ENCODE results near the gene BORCS5. TPM values are rescaled to one million over a fixed set of nuclear protein-coding genes. Genes with fewer than 3 reads are reported as not detected.

BORCS5 gene
- total RNA-seq, 1 donor: 18.3 TPM

GRCh38 chr12:12446786-12447185, 89.9 kb downstream of the BORCS5 start:
- H3K4me3 ChIP-seq (ENCODE audit: low read depth, low read length): no peak overlapping the region
- TF ChIP-seq CTCF (IDR thresholded peaks at IDR 0.05; ENCODE audit: insufficient read depth, low read length): no peak

DNA sequence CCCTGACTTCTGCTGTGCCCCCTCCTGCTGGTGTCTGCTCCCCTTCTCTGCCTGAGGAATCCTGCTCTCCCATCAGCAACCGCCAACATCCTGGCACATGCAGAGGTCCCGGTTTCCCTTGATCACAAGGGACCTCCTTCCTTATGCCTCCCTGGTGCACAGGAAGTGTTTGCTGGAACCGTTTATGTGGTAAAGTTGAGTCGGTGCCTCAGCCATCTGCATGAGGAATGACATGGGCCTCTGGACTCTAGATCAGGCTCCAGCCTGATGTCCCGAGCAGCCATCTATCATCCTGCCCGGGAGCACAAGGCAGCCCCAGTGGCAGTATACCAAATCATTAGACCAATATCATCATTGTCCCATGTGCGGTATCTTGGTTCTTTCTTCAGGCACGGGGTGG, 90.4 kb downstream of the BORCS5 start:
- H3K4me3 ChIP-seq (ENCODE audit: low read depth, low read length): no peak overlapping the region
- DNase-seq (ENCODE audit: low read depth): no peak
- no peak for TF ChIP-seq CTCF (IDR thresholded peaks at IDR 0.05; ENCODE audit: insufficient read depth, low read length)

More at GRCh38 chr12:12446786-12447185, 89.9 kb downstream of the BORCS5 start:
- no peak for DNase-seq (ENCODE audit: low read depth)

DNA sequence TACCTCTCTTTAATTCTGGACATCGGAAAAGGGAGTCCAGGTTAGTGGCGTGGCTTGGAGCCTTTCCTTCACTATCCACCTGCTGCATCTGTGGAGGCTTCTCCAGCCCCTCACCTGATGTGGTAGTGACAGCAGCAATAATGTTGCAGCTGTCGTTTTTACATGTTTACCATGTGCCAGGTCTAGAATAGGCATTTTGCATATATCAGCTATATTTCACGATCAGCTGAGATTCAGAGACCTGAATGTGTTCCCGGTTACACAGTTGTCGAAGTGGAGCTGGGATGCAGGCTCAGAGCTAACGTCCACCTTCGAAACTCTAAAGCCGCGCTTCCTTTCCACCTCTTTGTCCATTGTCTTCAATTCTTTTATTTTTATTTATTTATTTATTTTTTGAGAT, 91.0 kb downstream of the BORCS5 start:
- no peak for DNase-seq (ENCODE audit: low read depth)
- H3K4me3 ChIP-seq (ENCODE audit: low read depth, low read length): no peak overlapping the region
- no peak for TF ChIP-seq CTCF (IDR thresholded peaks at IDR 0.05; ENCODE audit: insufficient read depth, low read length)

DNA sequence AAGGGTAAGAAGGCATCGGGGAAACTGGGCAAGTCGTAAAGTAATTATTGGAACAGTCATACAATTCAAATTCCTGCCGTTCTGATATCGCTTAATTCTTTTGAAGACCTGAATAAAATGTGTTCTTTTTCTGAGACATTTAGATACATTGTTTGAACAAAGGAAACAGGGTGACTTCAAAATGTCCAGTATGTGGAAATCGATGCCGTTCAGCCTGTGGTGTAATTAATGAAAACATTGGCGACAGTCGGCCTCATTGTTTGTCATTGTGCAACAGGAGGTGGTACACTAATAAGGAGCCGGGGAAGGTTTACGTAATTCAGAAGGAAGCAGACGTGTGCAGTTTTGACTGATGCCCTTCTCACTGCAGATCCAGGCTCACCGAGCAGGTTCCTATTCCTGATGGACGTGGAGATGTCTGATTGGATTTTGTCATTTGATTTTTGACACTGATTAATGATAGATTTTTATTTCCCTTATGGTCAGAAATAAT, 92.7 kb downstream of the BORCS5 start:
- TF ChIP-seq CTCF (IDR thresholded peaks at IDR 0.05; ENCODE audit: insufficient read depth, low read length): no peak
- no peak for DNase-seq (ENCODE audit: low read depth)
- no peak overlapping the region for H3K4me3 ChIP-seq (ENCODE audit: low read depth, low read length)

GRCh38 chr12:12450043-12450471, 93.2 kb downstream of the BORCS5 start:
- H3K4me3 ChIP-seq (ENCODE audit: low read depth, low read length): no peak overlapping the region
- DNase-seq (ENCODE audit: low read depth): no peak
- no peak for TF ChIP-seq CTCF (IDR thresholded peaks at IDR 0.05; ENCODE audit: insufficient read depth, low read length)

DNA sequence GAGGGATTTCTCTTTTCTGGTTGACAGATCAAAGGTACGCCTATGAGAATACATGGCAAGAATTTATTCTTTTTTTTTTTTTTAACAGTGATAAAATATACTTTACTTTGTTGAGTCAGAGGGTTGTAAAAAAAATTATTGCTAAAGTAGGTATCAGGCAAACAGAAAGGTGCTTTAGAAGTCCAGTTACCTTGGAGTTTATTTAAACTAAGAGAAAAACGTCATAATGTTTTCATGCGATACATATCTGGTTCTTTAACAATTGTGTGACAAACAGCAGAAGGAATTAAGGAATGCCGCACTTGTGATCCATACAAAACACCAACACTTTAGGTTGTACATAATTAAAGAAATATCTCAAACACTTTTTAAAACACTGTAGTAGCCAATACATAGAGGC, 94.2 kb downstream of the BORCS5 start:
- no peak for DNase-seq (ENCODE audit: low read depth)
- TF ChIP-seq CTCF (IDR thresholded peaks at IDR 0.05; ENCODE audit: insufficient read depth, low read length): no peak
- no peak overlapping the region for H3K4me3 ChIP-seq (ENCODE audit: low read depth, low read length)

- no peak for TF ChIP-seq CTCF (IDR thresholded peaks at IDR 0.05; ENCODE audit: insufficient read depth, low read length)
- H3K4me3 ChIP-seq (ENCODE audit: low read depth, low read length): no peak overlapping the region
- DNase-seq (ENCODE audit: low read depth): no peak
Observed at GRCh38 chr12:12452326-12452902, 95.5 kb downstream of the BORCS5 start.

Data from fibroblast of the aortic adventitia (primary cell).